ENCODE measurements around the gene RSU1.

GRCh38 chr10:16809074-16809718, 8.0 kb downstream of the RSU1 start:
- TF ChIP-seq POLR2A (IDR thresholded peaks at IDR 0.05) (no peak), POLR2AphosphoS5 (IDR thresholded peaks at IDR 0.05) (no peak)
- TF ChIP-seq, protein P1, sequence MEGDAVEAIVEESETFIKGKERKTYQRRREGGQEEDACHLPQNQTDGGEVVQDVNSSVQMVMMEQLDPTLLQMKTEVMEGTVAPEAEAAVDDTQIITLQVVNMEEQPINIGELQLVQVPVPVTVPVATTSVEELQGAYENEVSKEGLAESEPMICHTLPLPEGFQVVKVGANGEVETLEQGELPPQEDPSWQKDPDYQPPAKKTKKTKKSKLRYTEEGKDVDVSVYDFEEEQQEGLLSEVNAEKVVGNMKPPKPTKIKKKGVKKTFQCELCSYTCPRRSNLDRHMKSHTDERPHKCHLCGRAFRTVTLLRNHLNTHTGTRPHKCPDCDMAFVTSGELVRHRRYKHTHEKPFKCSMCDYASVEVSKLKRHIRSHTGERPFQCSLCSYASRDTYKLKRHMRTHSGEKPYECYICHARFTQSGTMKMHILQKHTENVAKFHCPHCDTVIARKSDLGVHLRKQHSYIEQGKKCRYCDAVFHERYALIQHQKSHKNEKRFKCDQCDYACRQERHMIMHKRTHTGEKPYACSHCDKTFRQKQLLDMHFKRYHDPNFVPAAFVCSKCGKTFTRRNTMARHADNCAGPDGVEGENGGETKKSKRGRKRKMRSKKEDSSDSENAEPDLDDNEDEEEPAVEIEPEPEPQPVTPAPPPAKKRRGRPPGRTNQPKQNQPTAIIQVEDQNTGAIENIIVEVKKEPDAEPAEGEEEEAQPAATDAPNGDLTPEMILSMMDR (IDR thresholded peaks at IDR 0.05), result peak in 4 of 6 experiments; percentile 12 to 32 (median 18)
